ENCODE measurements around the gene EGLN2. TPM values are rescaled to one million over a fixed set of nuclear protein-coding genes. Genes with fewer than 3 reads are reported as not detected.

The EGLN2 gene
- total RNA-seq, 1 experiment from 2014 or later: 115 TPM

DNA sequence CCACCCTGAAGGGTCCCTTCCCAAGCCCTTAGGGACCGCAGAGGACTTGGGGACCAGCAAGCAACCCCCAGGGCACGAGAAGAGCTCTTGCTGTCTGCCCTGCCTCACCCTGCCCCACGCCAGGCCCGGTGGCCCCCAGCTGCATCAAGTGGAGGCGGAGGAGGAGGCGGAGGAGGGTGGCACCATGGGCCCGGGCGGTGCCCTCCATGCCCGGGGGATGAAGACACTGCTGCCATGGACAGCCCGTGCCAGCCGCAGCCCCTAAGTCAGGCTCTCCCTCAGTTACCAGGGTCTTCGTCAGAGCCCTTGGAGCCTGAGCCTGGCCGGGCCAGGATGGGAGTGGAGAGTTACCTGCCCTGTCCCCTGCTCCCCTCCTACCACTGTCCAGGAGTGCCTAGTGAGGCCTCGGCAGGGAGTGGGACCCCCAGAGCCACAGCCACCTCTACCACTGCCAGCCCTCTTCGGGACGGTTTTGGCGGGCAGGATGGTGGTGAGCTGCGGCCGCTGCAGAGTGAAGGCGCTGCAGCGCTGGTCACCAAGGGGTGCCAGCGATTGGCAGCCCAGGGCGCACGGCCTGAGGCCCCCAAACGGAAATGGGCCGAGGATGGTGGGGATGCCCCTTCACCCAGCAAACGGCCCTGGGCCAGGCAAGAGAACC is 1.5 kb downstream of the EGLN2 start:
- no peak for DNase-seq (ENCODE audit: low read depth, low spot score)
- H3K9me3 ChIP-seq (ENCODE audit: control insufficient read depth, insufficient read depth, low read depth, low read length): no peaks in the 10 kb centered on the region
- H3K4me1 ChIP-seq (ENCODE audit: control insufficient read depth, insufficient read depth, low read length): peaks cover 44% of the 10 kb centered on the region
- peaks cover 2% of the 10 kb centered on the region; the same call in 1 of the 2 replicates for H3K36me3 ChIP-seq (ENCODE audit: control insufficient read depth, insufficient read depth, low read length)
- peak overlapping the region; percentile 85 for H3K27ac ChIP-seq (ENCODE audit: low read length)
- in situ Hi-C loops (cut with HindIII; ENCODE audit: low pct_unique_long_range_greater_than_20kb, low sequenced_read_pairs) (no loop called here), intact Hi-C loops (cut with micrococcal nuclease; ENCODE audit: unreplicated experiment) (loop anchor here (10.0 kb wide), 1 partner anchor 136 kb away; no protein-coding TSS in a partner anchor)
- no peaks in the 10 kb centered on the region for H3K27me3 ChIP-seq (ENCODE audit: control insufficient read depth, insufficient read depth, low read length)
- peak overlapping the region; percentile 65 to 76 for H3K4me3 ChIP-seq (ENCODE audit: low read depth in 2 of 2, low read length in 2 of 2)
- ChIA-PET CTCF (no interaction called here), POLR2A (no interaction called here)
- TF ChIP-seq, protein P1, sequence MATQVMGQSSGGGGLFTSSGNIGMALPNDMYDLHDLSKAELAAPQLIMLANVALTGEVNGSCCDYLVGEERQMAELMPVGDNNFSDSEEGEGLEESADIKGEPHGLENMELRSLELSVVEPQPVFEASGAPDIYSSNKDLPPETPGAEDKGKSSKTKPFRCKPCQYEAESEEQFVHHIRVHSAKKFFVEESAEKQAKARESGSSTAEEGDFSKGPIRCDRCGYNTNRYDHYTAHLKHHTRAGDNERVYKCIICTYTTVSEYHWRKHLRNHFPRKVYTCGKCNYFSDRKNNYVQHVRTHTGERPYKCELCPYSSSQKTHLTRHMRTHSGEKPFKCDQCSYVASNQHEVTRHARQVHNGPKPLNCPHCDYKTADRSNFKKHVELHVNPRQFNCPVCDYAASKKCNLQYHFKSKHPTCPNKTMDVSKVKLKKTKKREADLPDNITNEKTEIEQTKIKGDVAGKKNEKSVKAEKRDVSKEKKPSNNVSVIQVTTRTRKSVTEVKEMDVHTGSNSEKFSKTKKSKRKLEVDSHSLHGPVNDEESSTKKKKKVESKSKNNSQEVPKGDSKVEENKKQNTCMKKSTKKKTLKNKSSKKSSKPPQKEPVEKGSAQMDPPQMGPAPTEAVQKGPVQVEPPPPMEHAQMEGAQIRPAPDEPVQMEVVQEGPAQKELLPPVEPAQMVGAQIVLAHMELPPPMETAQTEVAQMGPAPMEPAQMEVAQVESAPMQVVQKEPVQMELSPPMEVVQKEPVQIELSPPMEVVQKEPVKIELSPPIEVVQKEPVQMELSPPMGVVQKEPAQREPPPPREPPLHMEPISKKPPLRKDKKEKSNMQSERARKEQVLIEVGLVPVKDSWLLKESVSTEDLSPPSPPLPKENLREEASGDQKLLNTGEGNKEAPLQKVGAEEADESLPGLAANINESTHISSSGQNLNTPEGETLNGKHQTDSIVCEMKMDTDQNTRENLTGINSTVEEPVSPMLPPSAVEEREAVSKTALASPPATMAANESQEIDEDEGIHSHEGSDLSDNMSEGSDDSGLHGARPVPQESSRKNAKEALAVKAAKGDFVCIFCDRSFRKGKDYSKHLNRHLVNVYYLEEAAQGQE (IDR thresholded peaks at IDR 0.05; ENCODE audit: insufficient read depth in 1 of 2, low read depth in 2 of 2, low read length in 1 of 2): no peak
- no peak for TF ChIP-seq TCF7L2 (IDR thresholded peaks at IDR 0.05; ENCODE audit: low read depth, low read length)
- no peak for TF ChIP-seq SIN3A (IDR thresholded peaks at IDR 0.05; ENCODE audit: borderline replicate concordance, insufficient read depth, low read depth, low read length)
- TF ChIP-seq CTCF (IDR thresholded peaks at IDR 0.05): no peak
- no peak for TF ChIP-seq POLR2AphosphoS5 (IDR thresholded peaks at IDR 0.05; ENCODE audit: low read depth, low read length)
- BruUV-seq (replicated peaks): no TSS peak
- no peak for ATAC-seq

GRCh38 chr19:40800997-40801377 is 2.0 kb downstream of the EGLN2 start:
- Histone ChIP-seq H3K27ac (ENCODE audit: low read length) (peak overlapping the region; percentile 85), H3K9me3 (ENCODE audit: control insufficient read depth, insufficient read depth, low read depth, low read length) (no peaks in the 10 kb centered on the region), H3K36me3 (ENCODE audit: control insufficient read depth, insufficient read depth, low read length) (peaks cover 2% of the 10 kb centered on the region; the same call in 1 of the 2 replicates), H3K4me3 (ENCODE audit: low read depth in 2 of 2, low read length in 2 of 2) (peak overlapping the region; percentile 65 to 76), H3K4me1 (ENCODE audit: control insufficient read depth, insufficient read depth, low read length) (peaks cover 49% of the 10 kb centered on the region), H3K27me3 (ENCODE audit: control insufficient read depth, insufficient read depth, low read length) (no peaks in the 10 kb centered on the region)
- no peak for TF ChIP-seq POLR2AphosphoS5 (IDR thresholded peaks at IDR 0.05; ENCODE audit: low read depth, low read length)
- TF ChIP-seq TCF7L2 (IDR thresholded peaks at IDR 0.05; ENCODE audit: low read depth, low read length): no peak
- TF ChIP-seq CTCF (IDR thresholded peaks at IDR 0.05): no peak
- TF ChIP-seq SIN3A (IDR thresholded peaks at IDR 0.05; ENCODE audit: borderline replicate concordance, insufficient read depth, low read depth, low read length): no peak
- TF ChIP-seq, protein P1 (IDR thresholded peaks at IDR 0.05; ENCODE audit: insufficient read depth in 1 of 2, low read depth in 2 of 2, low read length in 1 of 2): no peak
- DNase-seq (ENCODE audit: low read depth, low spot score) (no peak), ATAC-seq (no peak)
- intact Hi-C loops (cut with micrococcal nuclease; ENCODE audit: unreplicated experiment) (loop anchor here (10.0 kb wide), 1 partner anchor 136 kb away; no protein-coding TSS in a partner anchor), in situ Hi-C loops (cut with HindIII; ENCODE audit: low pct_unique_long_range_greater_than_20kb, low sequenced_read_pairs) (no loop called here)
- POLR2A ChIA-PET: interaction anchor here (0.7 kb wide), 1 partner anchor 13 kb away, joined by 11 read pairs; no protein-coding TSS in a partner anchor
- no TSS peak for BruUV-seq (replicated peaks)
- CTCF ChIA-PET: no interaction called here
